ENCODE results near the gene TAS2R46.

- TF ChIP-seq CTCF (IDR thresholded peaks at IDR 0.05; ENCODE audit: insufficient read depth, low read length) (no peak), POLR2AphosphoS5 (IDR thresholded peaks at IDR 0.05; ENCODE audit: low read depth) (no peak), REST (IDR thresholded peaks at IDR 0.05; ENCODE audit: insufficient replicate concordance, low read depth) (no peak)
Measured at GRCh38 chr12:11107719-11108118, 45.6 kb upstream of the TAS2R46 start.
